ENCODE results near the gene YAP1. TPM values are rescaled to one million over a fixed set of nuclear protein-coding genes. Genes with fewer than 3 reads are reported as not detected.

YAP1 gene
- total and polyA plus RNA-seq, 2 experiments from 2014 or later = 20.6 to 111 TPM

DNA sequence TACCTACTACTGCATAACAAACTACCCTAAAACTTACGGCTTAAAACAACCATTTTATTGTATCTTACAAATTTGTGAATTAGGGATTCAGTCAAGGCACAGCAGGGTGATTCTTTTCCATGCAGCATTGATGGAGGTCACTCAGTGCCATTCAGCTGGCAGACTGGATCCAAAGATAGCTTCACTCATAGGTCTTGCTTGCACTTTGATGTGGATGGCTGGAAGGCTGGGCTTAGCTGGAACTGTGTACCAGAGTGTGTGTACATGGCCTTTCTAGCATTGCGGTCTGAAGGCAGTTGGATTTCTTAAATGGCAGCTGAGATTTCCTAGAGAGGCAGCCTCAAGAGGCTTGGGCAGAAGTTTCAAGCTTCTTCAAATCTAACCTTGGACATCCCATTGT, 25.0 kb downstream of the YAP1 start:
- Histone ChIP-seq H3K4me1 (ENCODE audit: insufficient read depth) (peaks cover 15% of the 10 kb centered on the region), H3K9me3 (ENCODE audit: low read depth) (no peaks in the 10 kb centered on the region), H4K20me1 (ENCODE audit: insufficient read depth, poor library complexity, severe bottlenecking) (peaks cover 92% of the 10 kb centered on the region), H3K9me2 (replicated peaks; ENCODE audit: insufficient read depth) (no peaks in the 10 kb centered on the region), H3K79me2 (peaks cover 100% of the 10 kb centered on the region), H3K4me2 (no peak overlapping the region), H3K36me3 (replicated peaks; ENCODE audit: insufficient read depth, low read depth) (no peaks in the 10 kb centered on the region), H3K4me3 (no peak overlapping the region), H3K27me3 (no peaks in the 10 kb centered on the region), H2AFZ (no peak overlapping the region), H3K27ac (no peak overlapping the region)
- no peak for TF ChIP-seq EZH2 (IDR thresholded peaks at IDR 0.05; ENCODE audit: borderline replicate concordance)
- TF ChIP-seq, protein P1, sequence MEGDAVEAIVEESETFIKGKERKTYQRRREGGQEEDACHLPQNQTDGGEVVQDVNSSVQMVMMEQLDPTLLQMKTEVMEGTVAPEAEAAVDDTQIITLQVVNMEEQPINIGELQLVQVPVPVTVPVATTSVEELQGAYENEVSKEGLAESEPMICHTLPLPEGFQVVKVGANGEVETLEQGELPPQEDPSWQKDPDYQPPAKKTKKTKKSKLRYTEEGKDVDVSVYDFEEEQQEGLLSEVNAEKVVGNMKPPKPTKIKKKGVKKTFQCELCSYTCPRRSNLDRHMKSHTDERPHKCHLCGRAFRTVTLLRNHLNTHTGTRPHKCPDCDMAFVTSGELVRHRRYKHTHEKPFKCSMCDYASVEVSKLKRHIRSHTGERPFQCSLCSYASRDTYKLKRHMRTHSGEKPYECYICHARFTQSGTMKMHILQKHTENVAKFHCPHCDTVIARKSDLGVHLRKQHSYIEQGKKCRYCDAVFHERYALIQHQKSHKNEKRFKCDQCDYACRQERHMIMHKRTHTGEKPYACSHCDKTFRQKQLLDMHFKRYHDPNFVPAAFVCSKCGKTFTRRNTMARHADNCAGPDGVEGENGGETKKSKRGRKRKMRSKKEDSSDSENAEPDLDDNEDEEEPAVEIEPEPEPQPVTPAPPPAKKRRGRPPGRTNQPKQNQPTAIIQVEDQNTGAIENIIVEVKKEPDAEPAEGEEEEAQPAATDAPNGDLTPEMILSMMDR (IDR thresholded peaks at IDR 0.05; ENCODE audit: poor library complexity) = no peak
- TF ChIP-seq EZH2phosphoT487 (IDR thresholded peaks at IDR 0.05; ENCODE audit: low read depth, severe bottlenecking, unreplicated experiment) = no peak
- 98% methylated on average over 2 of the region's 2 CpGs for WGBS (ENCODE audit: low lambda C conversion rate, missing lambda C conversion rate)
- no peak for DNase-seq (ENCODE audit: low spot score)

DNA sequence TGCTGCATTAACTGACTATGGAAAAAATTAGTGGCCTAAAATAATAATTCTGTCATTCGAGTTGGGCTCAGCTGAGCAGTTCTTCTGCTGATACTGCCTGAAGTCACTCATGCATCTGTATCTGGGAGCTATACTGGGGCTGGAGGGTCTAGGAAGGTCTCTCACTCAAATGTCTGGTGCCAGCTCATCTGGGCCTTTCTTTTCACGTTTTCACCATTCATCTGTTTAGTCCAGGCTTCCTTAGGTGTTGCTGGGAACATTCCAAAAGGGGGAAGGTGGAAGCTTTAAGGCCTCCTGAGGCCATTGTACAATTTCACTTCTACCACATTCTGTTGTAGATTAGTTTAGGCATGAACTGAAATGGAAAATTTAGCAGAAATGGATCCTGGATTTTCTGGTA, 28.0 kb downstream of the YAP1 start:
- WGBS (ENCODE audit: low lambda C conversion rate, missing lambda C conversion rate) = 71% methylated on average over 2 of the region's 2 CpGs
- no peak overlapping the region for H3K4me3 ChIP-seq
- H2AFZ ChIP-seq = no peak overlapping the region
- peak overlapping the region; percentile 25 for H3K27ac ChIP-seq
- peaks cover 15% of the 10 kb centered on the region for H3K4me1 ChIP-seq (ENCODE audit: insufficient read depth)
- no peaks in the 10 kb centered on the region for H3K27me3 ChIP-seq
- no peaks in the 10 kb centered on the region for H3K36me3 ChIP-seq (replicated peaks; ENCODE audit: insufficient read depth, low read depth)
- H3K9me2 ChIP-seq (replicated peaks; ENCODE audit: insufficient read depth) = no peaks in the 10 kb centered on the region
- no peak for TF ChIP-seq EZH2 (IDR thresholded peaks at IDR 0.05; ENCODE audit: borderline replicate concordance)
- TF ChIP-seq, protein P1 (IDR thresholded peaks at IDR 0.05; ENCODE audit: poor library complexity) = no peak
- TF ChIP-seq EZH2phosphoT487 (IDR thresholded peaks at IDR 0.05; ENCODE audit: low read depth, severe bottlenecking, unreplicated experiment) = no peak
- no peaks in the 10 kb centered on the region for H3K9me3 ChIP-seq (ENCODE audit: low read depth)
- peaks cover 93% of the 10 kb centered on the region for H4K20me1 ChIP-seq (ENCODE audit: insufficient read depth, poor library complexity, severe bottlenecking)
- H3K79me2 ChIP-seq = peaks cover 100% of the 10 kb centered on the region
- no peak overlapping the region for H3K4me2 ChIP-seq
- DNase-seq (ENCODE audit: low spot score) = no peak

DNA sequence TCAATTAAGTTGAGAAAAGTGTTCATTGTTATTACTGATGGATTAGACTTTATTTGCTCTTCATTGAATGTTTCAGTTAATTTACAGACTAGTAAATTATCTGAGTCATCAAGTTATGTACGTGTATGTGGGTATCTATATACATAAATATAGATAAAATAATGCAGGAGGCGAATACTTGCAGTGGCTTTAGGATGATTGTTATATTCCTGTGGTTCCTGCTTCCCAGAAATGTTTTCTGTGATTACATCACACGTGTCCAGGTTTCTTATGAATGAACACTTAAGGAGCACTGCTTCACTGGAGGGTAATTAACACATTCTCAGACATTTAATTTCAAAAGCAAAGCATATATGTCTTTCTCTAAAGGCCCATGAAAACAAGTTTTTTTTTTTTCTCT, 28.4 kb downstream of the YAP1 start:
- WGBS (ENCODE audit: low lambda C conversion rate, missing lambda C conversion rate) = 61% methylated on average over 3 of the region's 3 CpGs
- peaks cover 92% of the 10 kb centered on the region for H4K20me1 ChIP-seq (ENCODE audit: insufficient read depth, poor library complexity, severe bottlenecking)
- H3K4me3 ChIP-seq = no peak overlapping the region
- H3K36me3 ChIP-seq (replicated peaks; ENCODE audit: insufficient read depth, low read depth) = no peaks in the 10 kb centered on the region
- no peak overlapping the region for H2AFZ ChIP-seq
- no peaks in the 10 kb centered on the region for H3K27me3 ChIP-seq
- no peaks in the 10 kb centered on the region for H3K9me3 ChIP-seq (ENCODE audit: low read depth)
- DNase-seq (ENCODE audit: low spot score) = no peak
- peak overlapping the region; percentile 50 for H3K4me2 ChIP-seq
- H3K27ac ChIP-seq = peak overlapping the region; percentile 25
- H3K4me1 ChIP-seq (ENCODE audit: insufficient read depth) = peaks cover 15% of the 10 kb centered on the region
- H3K79me2 ChIP-seq = peaks cover 100% of the 10 kb centered on the region
- H3K9me2 ChIP-seq (replicated peaks; ENCODE audit: insufficient read depth) = no peaks in the 10 kb centered on the region
- TF ChIP-seq EZH2phosphoT487 (IDR thresholded peaks at IDR 0.05; ENCODE audit: low read depth, severe bottlenecking, unreplicated experiment) = no peak
- TF ChIP-seq, protein P1 (IDR thresholded peaks at IDR 0.05; ENCODE audit: poor library complexity) = no peak
- no peak for TF ChIP-seq EZH2 (IDR thresholded peaks at IDR 0.05; ENCODE audit: borderline replicate concordance)

DNA sequence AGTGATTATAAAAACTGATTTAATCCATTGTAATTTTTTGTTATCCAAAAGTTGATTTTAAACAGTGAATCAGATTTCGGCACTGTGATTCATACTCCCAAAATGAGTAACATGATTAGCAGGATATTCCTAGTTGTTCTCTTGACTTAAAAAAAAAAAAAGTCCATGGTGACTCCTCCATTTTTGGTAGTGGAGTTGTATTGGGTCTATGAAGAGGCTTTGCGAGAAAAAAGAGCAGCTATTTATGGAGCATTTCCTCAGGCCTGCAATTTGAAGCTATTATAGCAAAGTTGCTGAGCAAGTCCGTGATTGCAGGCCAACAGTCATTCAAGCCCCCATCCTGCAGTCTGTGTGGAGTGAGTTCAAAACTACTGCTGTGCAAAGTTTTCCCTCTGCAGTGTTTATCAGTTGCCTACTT, 28.8 kb downstream of the YAP1 start:
- H3K27ac ChIP-seq = peak overlapping the region; percentile 25

More for the DNA sequence above, 28.8 kb downstream of the YAP1 start:
- Histone ChIP-seq H3K9me2 (replicated peaks; ENCODE audit: insufficient read depth) (no peaks in the 10 kb centered on the region), H3K4me1 (ENCODE audit: insufficient read depth) (peaks cover 15% of the 10 kb centered on the region), H3K27me3 (no peaks in the 10 kb centered on the region), H3K9me3 (ENCODE audit: low read depth) (no peaks in the 10 kb centered on the region), H4K20me1 (ENCODE audit: insufficient read depth, poor library complexity, severe bottlenecking) (peaks cover 92% of the 10 kb centered on the region), H3K79me2 (peaks cover 100% of the 10 kb centered on the region), H3K4me3 (no peak overlapping the region), H3K4me2 (peak overlapping the region; percentile 50), H3K36me3 (replicated peaks; ENCODE audit: insufficient read depth, low read depth) (no peaks in the 10 kb centered on the region), H2AFZ (no peak overlapping the region)
- DNase-seq (ENCODE audit: low spot score) = peak; percentile 40
- 35% methylated on average over 3 of the region's 3 CpGs for WGBS (ENCODE audit: low lambda C conversion rate, missing lambda C conversion rate)
- TF ChIP-seq, protein P1 (IDR thresholded peaks at IDR 0.05; ENCODE audit: poor library complexity) = no peak
- TF ChIP-seq EZH2 (IDR thresholded peaks at IDR 0.05; ENCODE audit: borderline replicate concordance) (no peak), EZH2phosphoT487 (IDR thresholded peaks at IDR 0.05; ENCODE audit: low read depth, severe bottlenecking, unreplicated experiment) (no peak)
